Sigmoid colon (tissue), 4 donors: Measurements from ENCODE around the gene EGFLAM.

Experiments
- EP300 ChIP-seq, 4 donors: sonication (generic); formaldehyde crosslinking; IDR thresholded peaks; one replicate each; pipeline ENCODE4 v1.6.1; 2017; ENCODE audit warnings: antibody characterized with exemption in 4 of 4
- POLR2AphosphoS5 ChIP-seq, 4 donors: sonication (generic); formaldehyde crosslinking; IDR thresholded peaks; one replicate each; pipeline ENCODE4 v1.6.1; 2017; ENCODE audit warnings: antibody characterized with exemption in 4 of 4

DNA sequence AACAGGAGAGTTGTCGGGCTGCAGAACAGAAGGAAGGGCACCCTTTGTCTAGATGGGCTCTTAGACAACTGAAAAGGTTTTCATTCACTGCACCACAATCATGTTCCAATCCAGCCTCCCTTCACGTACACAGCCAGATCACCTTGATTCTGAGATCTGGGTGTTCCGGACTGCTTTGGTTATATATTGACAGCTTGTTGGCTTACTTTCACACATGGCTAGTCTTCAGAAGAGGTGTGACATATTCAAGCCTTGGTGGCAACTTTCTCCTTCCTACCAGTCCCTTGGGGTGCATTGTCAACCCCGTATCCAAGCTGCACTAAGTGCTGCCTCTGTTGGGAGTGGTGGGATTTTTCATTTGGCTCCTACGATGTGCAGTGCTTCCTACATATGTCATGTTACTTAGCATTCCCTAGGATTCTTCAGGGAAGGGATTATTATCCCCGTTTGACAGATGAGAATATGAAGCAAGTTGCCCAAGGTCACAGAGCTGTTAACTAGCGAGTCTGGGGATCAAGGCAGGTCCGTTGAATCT lies 197.5 kb downstream of the EGFLAM start:
- TF ChIP-seq EP300 (IDR thresholded peaks at IDR 0.05) (no peak), POLR2AphosphoS5 (IDR thresholded peaks at IDR 0.05) (no peak)
